H9 (cell line): ENCODE measurements around the gene TUBA1A. TPM values are rescaled to one million over a fixed set of nuclear protein-coding genes. Genes with fewer than 3 reads are reported as not detected.

Experiments used
- DNase-seq: peaks from one replicate; pipeline ENCODE4 v3.0.0-alpha.2; 2017
- H2AFZ ChIP-seq: one replicate; pipeline ENCODE4 v1.6.1; 2013; ENCODE audit warnings: mild to moderate bottlenecking, low read length, control low read depth, moderate library complexity
- H2AK5ac ChIP-seq: 2 replicates; pipeline ENCODE4 v1.6.1; 2013; ENCODE audit warnings: low read length, control low read depth, mixed read lengths; ENCODE audit not compliant: insufficient read length
- H2BK120ac ChIP-seq: one replicate; pipeline ENCODE4 v1.6.1; 2013; ENCODE audit warnings: low read depth, mild to moderate bottlenecking, low read length, control low read depth, inconsistent platforms; ENCODE audit not compliant: poor library complexity, severe bottlenecking
- H2BK12ac ChIP-seq: 2 replicates; pipeline ENCODE4 v1.6.1; 2013; ENCODE audit warnings: low read length, control low read depth, mixed read lengths, low read depth; ENCODE audit not compliant: insufficient read length
- H2BK15ac ChIP-seq: 2 replicates; pipeline ENCODE4 v1.6.1; 2013; ENCODE audit warnings: low read depth, low read length, control low read depth
- H2BK20ac ChIP-seq: one replicate; pipeline ENCODE4 v1.6.1; 2013; ENCODE audit warnings: low read depth, mild to moderate bottlenecking, low read length, control low read depth, inconsistent platforms; ENCODE audit not compliant: poor library complexity, severe bottlenecking
- H2BK5ac ChIP-seq: 2 replicates; pipeline ENCODE4 v1.6.1; 2013; ENCODE audit warnings: low read length, control low read depth, mixed read lengths; ENCODE audit not compliant: insufficient read length
- H3K14ac ChIP-seq: 2 replicates; pipeline ENCODE4 v1.6.1; 2013; ENCODE audit warnings: low read length, control low read depth; ENCODE audit not compliant: insufficient read depth
- H3K18ac ChIP-seq: 2 replicates; pipeline ENCODE4 v1.6.1; 2013; ENCODE audit warnings: low read depth, mild to moderate bottlenecking, mixed read lengths, low read length, control low read depth; ENCODE audit not compliant: insufficient read length
- H3K23ac ChIP-seq: 2 replicates; pipeline ENCODE4 v1.6.1; 2013; ENCODE audit warnings: low read length, control low read depth, mixed read lengths, low read depth; ENCODE audit not compliant: insufficient read length
- H3K23me2 ChIP-seq: 2 replicates; pipeline ENCODE4 v1.6.1; 2013; ENCODE audit warnings: low read depth, mild to moderate bottlenecking, mixed read lengths, low read length, control low read depth; ENCODE audit not compliant: insufficient read length, poor library complexity, severe bottlenecking
- H3K27ac ChIP-seq: 2 replicates; pipeline ENCODE4 v1.5.1; 2013; ENCODE audit warnings: low read length, control low read depth, mixed read lengths, low read depth; ENCODE audit not compliant: insufficient read length
- H3K27me3 ChIP-seq: 2 replicates; pipeline ENCODE4 v1.6.1; 2013; ENCODE audit warnings: low read length, control low read depth, inconsistent platforms; ENCODE audit not compliant: insufficient read depth
- H3K4ac ChIP-seq: 2 replicates; pipeline ENCODE4 v1.6.1; 2013; ENCODE audit warnings: low read depth, mild to moderate bottlenecking, control low read depth, inconsistent platforms, low read length, moderate library complexity
- H3K4me1 ChIP-seq: 2 replicates; pipeline ENCODE4 v1.6.1; 2013; ENCODE audit warnings: low read length, control low read depth, inconsistent platforms; ENCODE audit not compliant: insufficient read depth
- H3K4me2 ChIP-seq: 2 replicates; pipeline ENCODE4 v1.6.1; 2013; ENCODE audit warnings: low read length, control low read depth, mixed read lengths; ENCODE audit not compliant: insufficient read length, insufficient read depth
- H3K56ac ChIP-seq: 2 replicates; pipeline ENCODE4 v1.6.1; 2013; ENCODE audit warnings: low read depth, mild to moderate bottlenecking, mixed read lengths, low read length, control low read depth; ENCODE audit not compliant: insufficient read length
- H3K79me1 ChIP-seq: 2 replicates; pipeline ENCODE4 v1.6.1; 2013; ENCODE audit warnings: low read depth, mild to moderate bottlenecking, moderate library complexity, low read length, control low read depth, inconsistent platforms; ENCODE audit not compliant: insufficient read depth, poor library complexity, severe bottlenecking
- H3K79me2 ChIP-seq: 2 replicates; pipeline ENCODE4 v1.6.1; 2013; ENCODE audit warnings: low read length, control low read depth, inconsistent platforms; ENCODE audit not compliant: insufficient read depth
- H3K9ac ChIP-seq: 2 replicates; pipeline ENCODE4 v1.6.1; 2013; ENCODE audit warnings: low read length, control low read depth, mixed read lengths; ENCODE audit not compliant: insufficient read length; ENCODE audit errors: extremely low read depth
- H3K9me3 ChIP-seq: one replicate; pipeline ENCODE4 v1.6.1; 2013; ENCODE audit warnings: low read depth, low read length, inconsistent platforms; ENCODE audit not compliant: control insufficient read depth
- H3T11ph ChIP-seq: one replicate; pipeline ENCODE4 v1.6.1; 2013; ENCODE audit warnings: mild to moderate bottlenecking, low read length, control low read depth, inconsistent platforms
- H4K20me1 ChIP-seq: one replicate; pipeline ENCODE4 v1.6.1; 2013; ENCODE audit not compliant: control insufficient read depth, insufficient read length, insufficient read depth
- H4K5ac ChIP-seq: 2 replicates; pipeline ENCODE4 v1.6.1; 2013; ENCODE audit warnings: low read depth, mild to moderate bottlenecking, mixed read lengths, low read length, control low read depth; ENCODE audit not compliant: insufficient read length
- H4K8ac ChIP-seq: replicated peaks from 2 replicates; pipeline ENCODE4 v1.6.1; 2013; ENCODE audit warnings: low read length, control low read depth, mixed read lengths, low read depth; ENCODE audit not compliant: insufficient read length
- H4K91ac ChIP-seq: 2 replicates; pipeline ENCODE4 v1.6.1; 2013; ENCODE audit warnings: low read depth, mild to moderate bottlenecking, moderate library complexity, mixed read lengths, low read length, control low read depth; ENCODE audit not compliant: insufficient read length
- H3K27ac Mint-ChIP-seq, 3 experiments: 2 replicates in 2 of 3; 3 replicates in 1 of 3; pipeline ENCODE4 v1.8.0; 2020 to 2021; ENCODE audit warnings: mixed read lengths in 3 of 3, mild to moderate bottlenecking in 1 of 3, moderate library complexity in 1 of 3
- H3K27me3 Mint-ChIP-seq: 2 replicates; pipeline ENCODE4 v1.8.0; 2021; ENCODE audit warnings: low read depth, mild to moderate bottlenecking, moderate library complexity, mixed read lengths
- H3K36me3 Mint-ChIP-seq, 3 experiments: 2 replicates in 2 of 3; 3 replicates in 1 of 3; pipeline ENCODE4 v1.8.0; 2020 to 2021; ENCODE audit warnings: low read depth in 3 of 3, mixed read lengths in 3 of 3; ENCODE audit not compliant: insufficient read depth in 1 of 3
- H3K4me1 Mint-ChIP-seq, 2 experiments: 2 replicates each; pipeline ENCODE4 v1.8.0; 2020; ENCODE audit warnings: mixed read lengths in 2 of 2
- H3K4me3 Mint-ChIP-seq, 2 experiments: 2 replicates in 1 of 2; 3 replicates in 1 of 2; pipeline ENCODE4 v1.8.0; 2020 to 2021; ENCODE audit warnings: mild to moderate bottlenecking in 2 of 2, mixed read lengths in 2 of 2, moderate library complexity in 1 of 2
- H3K9me3 Mint-ChIP-seq, 2 experiments: 2 replicates in 1 of 2; 3 replicates in 1 of 2; pipeline ENCODE4 v1.8.0; 2020; ENCODE audit warnings: mild to moderate bottlenecking in 2 of 2, mixed read lengths in 2 of 2, moderate library complexity in 1 of 2
- CTCF ChIP-seq: fragments of 200-600 bp; sonication (generic); conservative IDR thresholded peaks from 3 replicates; pipeline ENCODE4 v1.8.0; 2021; ENCODE audit warnings: antibody characterized with exemption, mild to moderate bottlenecking
- WGBS: extraction: QIAGEN DNeasy Blood & Tissue Kit; methylation state at CpG from one replicate; pipeline ENCODE4 v1.1.7; 2013; ENCODE audit warnings: missing lambda C conversion rate, low lambda C conversion rate, mixed read lengths; ENCODE audit not compliant: insufficient read length; ENCODE audit errors: extremely low coverage; 5-methylcytosine and 5-hydroxymethylcytosine counted together
- total RNA-seq: library from RNA; stranded (reverse); gene quantifications from 2 replicates; pipeline ENCODE4 v1.2.1, GENCODE V29; 2021

Gene TUBA1A
- total RNA-seq, 1 experiment from 2014 or later, result 149 TPM

- no peak overlapping the region for H2BK5ac ChIP-seq
- TF ChIP-seq CTCF, result no peak
- no peak for DNase-seq
- H3K79me2 ChIP-seq, result no peaks in the 10 kb centered on the region
- no peaks in the 10 kb centered on the region for H3K9me3 ChIP-seq
- Mint-ChIP-seq H3K4me3 (no peak overlapping the region), H3K36me3 (no peaks in the 10 kb centered on the region), H3K9me3 (no peaks in the 10 kb centered on the region; a peak in 1 of 5 replicates), H3K4me1 (peaks cover 1 to 6% of the 10 kb centered on the region in 2 experiments; a peak in 3 of 4 replicates), H3K27ac (no peak overlapping the region), H3K27me3 (no peaks in the 10 kb centered on the region; the same call in 1 of the 2 replicates)
- no peak overlapping the region for H2BK20ac ChIP-seq
- no peaks in the 10 kb centered on the region; the same call in 1 of the 2 replicates for H3K4me1 ChIP-seq
- H3K23ac ChIP-seq, result no peak overlapping the region
- H3K4ac ChIP-seq, result no peak overlapping the region
- H3K23me2 ChIP-seq, result no peaks in the 10 kb centered on the region
- no peak overlapping the region for H3K9ac ChIP-seq
- no peak overlapping the region for H3K18ac ChIP-seq
- no peak overlapping the region for H2AK5ac ChIP-seq
- H4K91ac ChIP-seq, result no peak overlapping the region
- H4K8ac ChIP-seq, result no peak overlapping the region
- no peak overlapping the region for H2BK15ac ChIP-seq
- H2BK120ac ChIP-seq, result no peak overlapping the region
- H3K56ac ChIP-seq, result no peak overlapping the region
- no peak overlapping the region for H2AFZ ChIP-seq
- WGBS, result no CpG with 5 or more reads among the region's 6 CpGs
- H3K27me3 ChIP-seq, result no peaks in the 10 kb centered on the region
- no peaks in the 10 kb centered on the region for H4K20me1 ChIP-seq
- H3T11ph ChIP-seq, result no peak overlapping the region
- H2BK12ac ChIP-seq, result no peak overlapping the region
- no peak overlapping the region for H3K27ac ChIP-seq
- H3K4me2 ChIP-seq, result no peak overlapping the region
- no peak overlapping the region for H3K14ac ChIP-seq
- H4K5ac ChIP-seq, result no peak overlapping the region
- H3K79me1 ChIP-seq, result no peaks in the 10 kb centered on the region
Observed at GRCh38 chr12:49161092-49161795, 27.6 kb downstream of the TUBA1A start.
